Measurements from ENCODE around the gene EPC1. TPM values are rescaled to one million over a fixed set of nuclear protein-coding genes. Genes with fewer than 3 reads are reported as not detected.

Gene EPC1
- total and polyA plus RNA-seq, 2 donors from 2014 or later, result 12.3 to 42.6 TPM

DNA sequence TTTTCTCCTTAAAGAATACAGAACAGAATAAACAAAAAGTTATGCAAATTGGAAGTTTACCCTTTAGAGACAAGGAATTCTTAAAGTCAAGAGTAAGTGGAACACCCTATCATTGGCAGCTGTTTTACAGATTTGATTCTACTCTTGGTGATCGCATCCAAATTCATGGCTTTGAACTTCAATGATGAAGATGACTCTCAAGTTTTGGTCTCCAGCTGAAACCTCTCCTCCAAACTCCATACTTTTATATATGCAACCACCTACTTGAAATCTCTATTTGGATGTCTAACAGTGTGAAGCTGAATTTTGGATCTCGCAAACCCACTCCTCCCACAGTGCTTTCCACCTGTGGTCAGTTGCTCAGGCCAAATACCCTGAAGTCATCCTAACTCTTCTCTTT is 80.4 kb downstream of the EPC1 start:
- H3K9me3 ChIP-seq (ENCODE audit: control insufficient read depth in 2 of 3, insufficient read depth in 1 of 3, low read length in 3 of 3), result no peaks in the 10 kb centered on the region
- FAIRE-seq (no peak), DNase-seq (no peak)
- intact Hi-C loops (cut with DNase I), result no loop called here
- H3K36me3 ChIP-seq (ENCODE audit: control insufficient read depth in 2 of 3, insufficient read depth in 3 of 3, low read length in 3 of 3), result peaks cover 16 to 22% (median 21%) of the 10 kb centered on the region in 3 donors
- H3K9ac ChIP-seq (ENCODE audit: low read length in 3 of 3), result no peak overlapping the region
- no peaks in the 10 kb centered on the region for H3K4me1 ChIP-seq (ENCODE audit: control insufficient read depth in 2 of 3, insufficient read depth in 2 of 3, low read depth in 1 of 3, low read length in 3 of 3)
- no peak overlapping the region for H3K4me3 ChIP-seq (ENCODE audit: low read length in 3 of 3)
- no peak for TF ChIP-seq CTCF (IDR thresholded peaks at IDR 0.05; ENCODE audit: borderline replicate concordance, extremely low read depth, insufficient read depth)
- H3K27me3 ChIP-seq (ENCODE audit: control insufficient read depth, insufficient read depth, low read length), result no peaks in the 10 kb centered on the region
- H3K27ac ChIP-seq (ENCODE audit: low read depth in 2 of 2, low read length in 2 of 2), result no peak overlapping the region

DNA sequence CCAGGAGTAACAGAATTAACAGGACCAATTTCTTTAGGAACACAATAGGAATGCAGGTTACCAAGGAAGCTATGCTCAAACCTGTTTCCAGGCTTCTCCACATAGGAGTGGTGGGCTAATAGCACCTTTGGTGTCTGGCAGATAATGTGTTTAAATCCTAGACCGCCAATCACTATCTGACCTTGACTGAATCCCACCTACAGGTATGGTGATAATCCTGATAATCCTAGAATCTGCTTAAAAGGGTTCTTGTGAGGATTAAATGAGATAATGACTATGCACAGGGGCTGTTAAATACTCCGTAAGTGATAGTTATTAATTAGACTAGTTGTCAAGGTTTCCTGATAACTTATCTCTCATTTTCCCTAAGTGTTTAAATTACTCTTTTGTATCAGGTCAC is 81.2 kb downstream of the EPC1 start:
- no peak for TF ChIP-seq CTCF (IDR thresholded peaks at IDR 0.05; ENCODE audit: borderline replicate concordance, extremely low read depth, insufficient read depth)
- Histone ChIP-seq H3K36me3 (ENCODE audit: control insufficient read depth in 2 of 3, insufficient read depth in 3 of 3, low read length in 3 of 3) (peaks cover 9 to 14% (median 13%) of the 10 kb centered on the region in 3 donors), H3K27ac (ENCODE audit: low read depth in 2 of 2, low read length in 2 of 2) (no peak overlapping the region), H3K9me3 (ENCODE audit: control insufficient read depth in 2 of 3, insufficient read depth in 1 of 3, low read length in 3 of 3) (no peaks in the 10 kb centered on the region), H3K27me3 (ENCODE audit: control insufficient read depth, insufficient read depth, low read length) (no peaks in the 10 kb centered on the region), H3K9ac (ENCODE audit: low read length in 3 of 3) (no peak overlapping the region), H3K4me3 (ENCODE audit: low read length in 3 of 3) (no peak overlapping the region), H3K4me1 (ENCODE audit: control insufficient read depth in 2 of 3, insufficient read depth in 2 of 3, low read depth in 1 of 3, low read length in 3 of 3) (no peaks in the 10 kb centered on the region)
- intact Hi-C loops (cut with DNase I), result no loop called here
- DNase-seq, result no peak
- FAIRE-seq, result no peak

DNA sequence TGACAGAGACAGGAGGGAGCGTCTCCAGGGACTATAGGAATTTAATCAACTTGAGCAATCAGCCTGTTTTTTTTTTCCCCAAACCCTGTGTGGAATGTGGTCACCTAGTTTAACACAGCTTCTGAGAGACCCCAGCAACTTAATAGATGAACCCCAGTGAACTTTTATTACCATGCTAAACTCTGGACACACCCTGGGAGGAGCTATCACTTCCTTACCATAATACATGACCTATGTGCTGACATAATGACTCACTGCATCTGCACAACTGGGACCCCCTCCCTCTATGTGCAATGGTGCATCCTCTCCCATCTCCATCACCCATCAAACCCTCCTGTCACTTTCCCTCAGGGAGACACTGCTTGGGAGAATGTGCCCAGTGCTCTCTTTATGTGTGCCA is 83.7 kb downstream of the EPC1 start:
- no peak for TF ChIP-seq CTCF (IDR thresholded peaks at IDR 0.05; ENCODE audit: borderline replicate concordance, extremely low read depth, insufficient read depth)
- Histone ChIP-seq H3K27me3 (ENCODE audit: control insufficient read depth, insufficient read depth, low read length) (no peaks in the 10 kb centered on the region), H3K9ac (ENCODE audit: low read length in 3 of 3) (no peak overlapping the region), H3K9me3 (ENCODE audit: control insufficient read depth in 2 of 3, insufficient read depth in 1 of 3, low read length in 3 of 3) (no peaks in the 10 kb centered on the region), H3K27ac (ENCODE audit: low read depth in 2 of 2, low read length in 2 of 2) (no peak overlapping the region), H3K4me1 (ENCODE audit: control insufficient read depth in 2 of 3, insufficient read depth in 2 of 3, low read depth in 1 of 3, low read length in 3 of 3) (no peaks in the 10 kb centered on the region), H3K4me3 (ENCODE audit: low read length in 3 of 3) (no peak overlapping the region), H3K36me3 (ENCODE audit: control insufficient read depth in 2 of 3, insufficient read depth in 3 of 3, low read length in 3 of 3) (peaks cover 1 to 4% (median 3%) of the 10 kb centered on the region in 3 donors)
- DNase-seq, result no peak
- intact Hi-C loops (cut with DNase I), result no loop called here
- FAIRE-seq, result no peak

DNA sequence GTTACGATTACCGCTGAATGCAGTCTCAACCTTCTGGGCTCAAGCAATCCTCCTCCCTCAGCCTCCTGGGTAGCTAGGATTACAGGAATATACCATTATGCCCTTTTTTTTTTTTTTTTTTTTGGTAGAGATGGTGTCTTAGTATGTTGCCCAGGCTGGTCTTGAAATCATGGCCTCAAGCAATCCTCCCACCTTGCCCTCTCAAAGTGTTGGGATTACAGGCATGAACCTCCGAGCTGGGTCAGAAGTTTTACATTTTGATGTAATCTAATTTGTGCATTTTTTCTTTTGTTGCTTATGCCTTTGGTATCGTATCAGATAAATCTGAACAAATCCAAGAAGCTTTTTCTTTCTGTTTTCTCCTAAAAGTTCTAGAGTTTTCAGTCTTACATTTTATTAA is 87.4 kb downstream of the EPC1 start:
- Histone ChIP-seq H3K4me1 (ENCODE audit: control insufficient read depth in 2 of 3, insufficient read depth in 2 of 3, low read depth in 1 of 3, low read length in 3 of 3) (peaks cover 0 to 2% (median 0%) of the 10 kb centered on the region in 3 donors), H3K27me3 (ENCODE audit: control insufficient read depth, insufficient read depth, low read length) (no peaks in the 10 kb centered on the region), H3K27ac (ENCODE audit: low read depth in 2 of 2, low read length in 2 of 2) (no peak overlapping the region), H3K9ac (ENCODE audit: low read length in 3 of 3) (no peak overlapping the region), H3K36me3 (ENCODE audit: control insufficient read depth in 2 of 3, insufficient read depth in 3 of 3, low read length in 3 of 3) (no peaks in the 10 kb centered on the region), H3K9me3 (ENCODE audit: control insufficient read depth in 2 of 3, insufficient read depth in 1 of 3, low read length in 3 of 3) (no peaks in the 10 kb centered on the region), H3K4me3 (ENCODE audit: low read length in 3 of 3) (no peak overlapping the region)
- FAIRE-seq (no peak), DNase-seq (no peak)
- TF ChIP-seq CTCF (IDR thresholded peaks at IDR 0.05; ENCODE audit: borderline replicate concordance, extremely low read depth, insufficient read depth), result no peak
- intact Hi-C loops (cut with DNase I), result no loop called here

All from kidney (tissue), 14 donors.